HS-27A (cell line): Measurements from ENCODE around the gene ARID3A.

Source experiments
- DNase-seq: peaks from one replicate; pipeline ENCODE4 v3.0.0-alpha.2; 2012; ENCODE audit warnings: low read depth, missing footprints

Gene ARID3A

DNA sequence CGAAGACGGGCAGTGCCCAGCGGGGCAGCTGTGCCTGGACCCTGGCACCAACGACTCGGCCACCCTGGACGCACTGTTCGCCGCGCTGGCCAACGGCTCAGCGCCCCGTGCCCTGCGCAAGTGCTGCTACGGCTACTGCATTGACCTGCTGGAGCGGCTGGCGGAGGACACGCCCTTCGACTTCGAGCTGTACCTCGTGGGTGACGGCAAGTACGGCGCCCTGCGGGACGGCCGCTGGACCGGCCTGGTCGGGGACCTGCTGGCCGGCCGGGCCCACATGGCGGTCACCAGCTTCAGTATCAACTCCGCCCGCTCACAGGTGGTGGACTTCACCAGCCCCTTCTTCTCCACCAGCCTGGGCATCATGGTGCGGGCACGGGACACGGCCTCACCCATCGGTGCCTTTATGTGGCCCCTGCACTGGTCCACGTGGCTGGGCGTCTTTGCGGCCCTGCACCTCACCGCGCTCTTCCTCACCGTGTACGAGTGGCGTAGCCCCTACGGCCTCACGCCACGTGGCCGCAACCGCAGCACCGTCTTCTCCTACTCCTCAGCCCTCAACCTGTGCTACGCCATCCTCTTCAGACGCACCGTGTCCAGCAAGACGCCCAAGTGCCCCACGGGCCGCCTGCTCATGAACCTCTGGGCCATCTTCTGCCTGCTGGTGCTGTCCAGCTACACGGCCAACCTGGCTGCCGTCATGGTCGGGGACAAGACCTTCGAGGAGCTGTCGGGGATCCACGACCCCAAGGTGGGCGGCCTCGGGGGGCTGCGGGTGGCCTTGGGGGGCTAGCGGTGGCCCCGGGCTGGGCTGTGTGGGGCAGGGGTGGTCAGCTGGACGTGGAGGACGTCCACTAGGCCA, 79.2 kb downstream of the ARID3A start:
- no peak for DNase-seq

- no peak for DNase-seq
These were observed 81.0 kb downstream of the ARID3A start for GRCh38 chr19:1006711-1007398.

- no peak for DNase-seq
These were observed 81.8 kb downstream of the ARID3A start for GRCh38 chr19:1007399-1008251.

DNA sequence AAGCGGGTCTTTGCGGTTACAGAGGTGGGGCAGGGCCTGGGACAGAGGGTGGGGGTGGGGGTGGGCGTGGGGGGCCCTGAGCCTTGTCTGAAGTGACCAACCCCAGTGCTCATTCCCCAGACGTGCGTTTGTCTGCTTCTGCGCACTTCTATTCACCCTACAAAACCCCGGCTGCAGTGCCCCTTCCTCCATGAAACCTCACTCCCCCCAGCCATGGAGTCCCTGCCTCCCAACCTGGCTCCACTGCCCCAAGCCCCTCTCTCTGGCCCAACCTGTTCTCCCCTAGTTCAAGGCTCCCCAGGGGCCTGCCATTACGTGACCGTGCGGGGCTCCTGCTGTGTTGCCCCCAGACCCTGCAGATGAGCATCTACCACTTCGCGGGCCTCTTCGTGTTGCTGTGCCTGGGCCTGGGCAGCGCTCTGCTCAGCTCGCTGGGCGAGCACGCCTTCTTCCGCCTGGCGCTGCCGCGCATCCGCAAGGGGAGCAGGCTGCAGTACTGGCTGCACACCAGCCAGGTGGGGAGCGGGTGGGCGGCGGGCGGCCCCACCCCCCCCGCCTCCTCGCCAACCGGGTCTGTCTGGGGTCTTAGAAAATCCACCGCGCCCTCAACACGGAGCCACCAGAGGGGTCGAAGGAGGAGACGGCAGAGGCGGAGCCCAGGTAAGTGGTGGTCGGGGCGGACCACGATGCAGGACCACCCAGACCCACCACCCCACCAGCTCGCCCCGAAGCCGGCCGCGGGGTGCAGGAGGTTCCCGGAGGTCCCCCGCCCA, 82.6 kb downstream of the ARID3A start:
- no peak for DNase-seq

GRCh38 chr19:1009041-1009980, 83.5 kb downstream of the ARID3A start:
- no peak for DNase-seq

GRCh38 chr19:1009981-1010538, 84.2 kb downstream of the ARID3A start:
- no peak for DNase-seq

GRCh38 chr19:1010586-1011510, 85.0 kb downstream of the ARID3A start:
- DNase-seq: no peak

- DNase-seq: no peak
These were observed 86.0 kb downstream of the ARID3A start for GRCh38 chr19:1011831-1012333.

DNA sequence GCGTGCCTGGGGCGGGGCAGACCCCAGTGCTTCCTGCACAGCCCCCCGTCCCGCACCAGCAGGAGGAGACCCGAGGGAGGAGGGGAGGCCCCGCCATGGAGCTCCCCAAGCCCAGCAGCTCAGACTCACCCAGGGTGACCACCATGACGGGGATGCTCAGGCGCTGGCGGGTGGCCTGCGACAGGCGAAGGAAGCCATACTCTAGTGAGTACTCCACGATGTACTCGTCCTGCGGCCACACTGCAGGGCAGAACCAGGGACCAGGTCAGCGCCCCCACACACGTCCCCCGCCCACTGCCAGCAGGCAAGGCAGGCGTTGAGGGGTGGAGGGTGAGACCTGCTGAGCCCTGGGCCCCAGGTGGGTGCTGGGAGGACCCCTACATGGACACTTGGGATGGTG, 86.5 kb downstream of the ARID3A start:
- no peak for DNase-seq

- DNase-seq: no peak
These were observed 87.4 kb downstream of the ARID3A start for GRCh38 chr19:1013218-1013617.

DNA sequence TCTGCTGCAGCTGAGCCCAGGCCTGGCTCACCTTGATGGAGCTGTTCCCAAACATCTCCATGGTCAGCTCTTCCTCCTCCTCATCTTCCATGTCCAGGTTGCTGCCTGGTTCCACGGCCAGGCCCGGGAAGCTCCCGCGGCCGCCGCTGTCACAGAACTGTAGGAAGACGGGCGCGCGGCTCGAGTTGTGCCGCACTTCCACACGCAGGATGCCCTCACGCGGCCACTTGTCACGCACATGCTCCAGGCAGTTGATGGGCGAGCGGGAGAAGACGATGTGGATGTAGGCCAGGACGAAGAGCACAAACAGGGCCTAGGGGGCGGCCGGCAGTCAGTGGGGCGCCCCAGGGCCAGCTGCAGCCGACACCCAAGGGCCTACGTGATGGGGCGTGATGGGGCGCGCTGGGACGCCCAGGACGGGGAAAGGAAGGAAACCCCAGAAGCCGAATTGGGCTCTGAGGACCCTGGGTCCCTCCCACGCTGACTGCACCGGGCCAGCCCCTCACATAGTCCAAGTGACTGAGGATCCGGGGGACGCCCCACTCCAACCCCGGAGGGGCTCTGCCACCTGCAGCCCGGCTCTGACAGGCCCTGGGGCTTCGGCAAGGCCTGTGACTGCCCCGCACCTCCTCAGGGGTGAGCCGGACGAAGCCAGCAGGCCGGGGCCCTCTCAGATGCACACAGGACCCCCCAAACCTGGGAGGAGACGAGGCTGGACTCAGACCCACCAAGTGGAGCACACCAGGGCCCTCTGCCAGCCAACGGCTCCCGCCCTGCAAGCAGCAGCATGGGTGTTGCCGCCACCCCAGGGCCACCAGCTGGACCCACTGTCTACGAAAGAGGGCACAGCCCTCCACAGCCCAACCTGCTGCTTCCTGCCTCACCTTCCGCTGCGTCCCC, 88.6 kb downstream of the ARID3A start:
- no peak for DNase-seq

GRCh38 chr19:1015061-1015781, 89.4 kb downstream of the ARID3A start:
- no peak for DNase-seq

GRCh38 chr19:1015782-1016646, 90.2 kb downstream of the ARID3A start:
- DNase-seq: no peak

DNA sequence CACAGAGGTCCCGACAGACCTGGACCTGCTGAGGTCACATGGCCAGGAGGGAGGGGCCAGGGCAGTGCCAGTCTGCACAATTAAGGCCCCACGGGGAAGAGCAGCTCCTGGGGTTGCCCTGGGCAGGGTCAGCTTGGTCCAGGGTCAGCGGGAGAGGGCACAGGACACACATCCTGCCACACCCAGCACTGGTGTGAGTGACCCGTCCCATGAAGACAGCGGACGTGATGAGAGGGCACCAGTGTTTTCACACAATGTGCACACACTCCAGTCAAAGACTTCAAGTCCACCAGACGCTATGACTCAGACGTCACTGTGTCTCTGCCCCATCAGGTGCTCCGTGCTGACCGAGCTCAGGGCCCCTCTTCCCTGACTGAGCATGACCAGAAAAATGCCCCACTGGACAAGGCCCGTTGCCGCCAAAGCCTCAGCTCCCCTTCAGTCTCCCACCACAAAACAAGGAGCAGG, 90.8 kb downstream of the ARID3A start:
- no peak for DNase-seq

DNA sequence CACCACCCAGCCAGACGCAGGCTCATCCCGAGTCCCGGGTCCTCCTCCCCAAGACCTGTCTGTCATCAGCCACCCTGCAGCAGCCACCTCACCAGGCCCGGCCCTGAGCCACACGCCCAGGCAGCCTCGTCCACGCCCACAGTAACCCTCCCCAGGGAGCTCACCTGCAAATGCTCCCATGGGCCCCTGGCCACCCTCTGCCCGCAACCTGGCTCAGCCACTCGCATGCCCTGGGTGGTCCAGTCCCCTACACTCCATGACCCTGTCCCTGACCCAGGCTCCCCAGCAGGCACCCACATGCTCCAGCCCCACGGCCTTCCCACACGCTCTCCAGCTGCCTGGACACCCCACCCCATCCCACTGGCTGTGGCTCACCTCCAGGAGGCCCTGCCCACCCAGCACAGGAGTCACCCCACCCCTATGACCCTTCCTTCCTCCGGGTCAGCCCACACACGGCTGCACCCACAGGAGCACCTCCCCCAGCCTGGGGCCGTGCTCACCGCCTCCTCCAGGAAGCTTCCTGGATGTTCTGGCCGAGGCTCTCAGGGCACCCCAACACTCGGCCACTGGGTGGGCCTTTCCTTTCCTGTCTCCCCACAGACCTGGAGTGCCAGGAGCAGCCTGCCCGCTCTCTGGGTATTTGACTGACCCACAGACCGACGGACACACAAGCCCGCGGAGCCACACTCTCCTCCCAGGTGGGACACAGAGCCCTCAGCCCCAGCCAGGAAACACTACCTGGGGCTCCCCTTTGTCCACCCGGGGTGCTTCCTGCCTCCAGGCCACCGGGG, 91.5 kb downstream of the ARID3A start:
- DNase-seq: no peak
